ENCODE measurements around the gene HIF1A. TPM values are rescaled to one million over a fixed set of nuclear protein-coding genes. Genes with fewer than 3 reads are reported as not detected.

The HIF1A gene
- total and polyA plus RNA-seq, 7 donors: 4.3 to 32.4 (median 17.4) TPM

DNA sequence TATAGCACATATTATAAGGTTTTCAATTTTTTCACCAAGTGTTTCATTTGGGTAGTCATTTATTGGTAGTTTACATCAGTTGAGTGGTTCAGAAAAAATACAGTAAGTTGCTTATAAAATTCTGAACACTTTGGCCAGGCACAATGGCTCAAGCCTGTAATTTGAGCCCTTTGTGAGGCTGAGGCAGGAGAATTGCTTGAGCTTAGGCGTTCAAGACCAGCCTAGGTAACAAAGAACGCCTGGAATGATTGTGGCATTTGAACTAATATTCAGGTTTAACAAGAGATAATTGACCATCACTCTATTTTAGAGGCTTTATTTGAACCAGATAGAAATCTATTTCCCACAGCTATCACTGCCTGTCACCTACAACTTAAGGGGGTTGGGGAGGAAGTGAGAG is 22.7 kb downstream of the HIF1A start:
- intact Hi-C loops (cut with DNase I): no loop called here
- no peaks in the 10 kb centered on the region for H3K27me3 ChIP-seq (ENCODE audit: insufficient read depth in 3 of 3, low read length in 2 of 3)
- H3K4me3 ChIP-seq: no peak overlapping the region
- DNase-seq: no peak
- WGBS, 3 donors: 91 to 94% (median 91%) methylated on average over 2 of the region's 2 CpGs
- H3K27ac ChIP-seq: no peak overlapping the region
- H3K9me3 ChIP-seq: no peaks in the 10 kb centered on the region
- peaks cover 32% of the 10 kb centered on the region for H3K4me1 ChIP-seq
- TF ChIP-seq, protein P1, sequence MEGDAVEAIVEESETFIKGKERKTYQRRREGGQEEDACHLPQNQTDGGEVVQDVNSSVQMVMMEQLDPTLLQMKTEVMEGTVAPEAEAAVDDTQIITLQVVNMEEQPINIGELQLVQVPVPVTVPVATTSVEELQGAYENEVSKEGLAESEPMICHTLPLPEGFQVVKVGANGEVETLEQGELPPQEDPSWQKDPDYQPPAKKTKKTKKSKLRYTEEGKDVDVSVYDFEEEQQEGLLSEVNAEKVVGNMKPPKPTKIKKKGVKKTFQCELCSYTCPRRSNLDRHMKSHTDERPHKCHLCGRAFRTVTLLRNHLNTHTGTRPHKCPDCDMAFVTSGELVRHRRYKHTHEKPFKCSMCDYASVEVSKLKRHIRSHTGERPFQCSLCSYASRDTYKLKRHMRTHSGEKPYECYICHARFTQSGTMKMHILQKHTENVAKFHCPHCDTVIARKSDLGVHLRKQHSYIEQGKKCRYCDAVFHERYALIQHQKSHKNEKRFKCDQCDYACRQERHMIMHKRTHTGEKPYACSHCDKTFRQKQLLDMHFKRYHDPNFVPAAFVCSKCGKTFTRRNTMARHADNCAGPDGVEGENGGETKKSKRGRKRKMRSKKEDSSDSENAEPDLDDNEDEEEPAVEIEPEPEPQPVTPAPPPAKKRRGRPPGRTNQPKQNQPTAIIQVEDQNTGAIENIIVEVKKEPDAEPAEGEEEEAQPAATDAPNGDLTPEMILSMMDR (IDR thresholded peaks at IDR 0.05): no peak
- ATAC-seq: no peak
- H3K36me3 ChIP-seq (ENCODE audit: insufficient read depth in 1 of 2, low read depth in 1 of 2): peaks cover 0 to 18% of the 10 kb centered on the region in 2 donors

DNA sequence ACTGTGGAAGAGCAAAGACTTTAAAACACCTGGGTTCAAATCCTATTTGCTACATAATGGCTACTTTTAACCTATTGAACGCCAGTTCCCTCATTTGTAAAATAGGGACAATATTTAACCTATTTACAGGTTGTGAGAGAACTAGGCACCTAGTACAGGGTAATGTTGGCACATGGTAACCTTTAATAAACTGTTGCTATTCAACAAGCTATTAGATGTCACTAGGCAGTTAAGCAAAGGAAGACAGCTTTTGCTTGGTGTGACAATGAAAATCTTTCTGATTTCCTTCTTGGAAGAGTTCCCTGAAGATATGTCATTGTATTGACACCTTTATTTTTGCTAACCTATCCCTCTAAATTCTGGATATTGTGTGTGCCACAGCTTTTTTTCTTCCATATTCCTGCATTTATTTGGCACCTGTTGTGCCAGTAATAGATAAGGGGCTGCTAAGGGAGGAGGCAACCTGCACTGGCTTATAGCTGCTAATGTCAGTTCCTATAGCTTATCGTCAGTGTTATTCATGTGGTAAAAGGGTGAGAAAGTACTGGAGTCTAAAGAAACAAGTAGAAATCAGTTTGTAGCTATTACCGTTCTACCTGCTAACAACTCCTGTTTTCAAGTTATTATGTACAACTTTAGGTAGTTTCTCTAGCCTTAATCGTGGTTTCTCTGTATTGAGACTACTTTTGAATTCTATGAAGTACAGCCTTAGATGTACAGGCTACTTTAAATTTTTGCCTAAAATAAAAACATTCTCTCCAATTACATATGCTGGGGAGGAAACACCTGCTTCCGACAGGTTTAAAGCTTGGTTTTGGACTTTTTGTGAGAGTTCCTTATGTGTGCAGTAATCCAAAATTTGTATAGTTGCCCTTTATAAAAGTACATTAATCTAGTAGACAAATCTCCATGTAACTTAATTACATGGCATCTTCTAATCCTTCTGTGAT is 24.3 kb downstream of the HIF1A start:
- intact Hi-C loops (cut with DNase I): no loop called here
- H3K4me3 ChIP-seq: no peak overlapping the region
- H3K36me3 ChIP-seq (ENCODE audit: insufficient read depth in 1 of 2, low read depth in 1 of 2): peaks cover 0 to 28% of the 10 kb centered on the region in 2 donors
- DNase-seq (no peak), ATAC-seq (peak in 2 of 4 donors; percentile 41 to 61)
- H3K9me3 ChIP-seq: no peaks in the 10 kb centered on the region
- H3K27me3 ChIP-seq (ENCODE audit: insufficient read depth in 3 of 3, low read length in 2 of 3): no peaks in the 10 kb centered on the region
- H3K27ac ChIP-seq: no peak overlapping the region
- 67 to 77% (median 70%) methylated on average over 5 of the region's 5 CpGs for WGBS, 3 donors
- H3K4me1 ChIP-seq: peaks cover 22% of the 10 kb centered on the region
- TF ChIP-seq, protein P1 (IDR thresholded peaks at IDR 0.05): no peak

DNA sequence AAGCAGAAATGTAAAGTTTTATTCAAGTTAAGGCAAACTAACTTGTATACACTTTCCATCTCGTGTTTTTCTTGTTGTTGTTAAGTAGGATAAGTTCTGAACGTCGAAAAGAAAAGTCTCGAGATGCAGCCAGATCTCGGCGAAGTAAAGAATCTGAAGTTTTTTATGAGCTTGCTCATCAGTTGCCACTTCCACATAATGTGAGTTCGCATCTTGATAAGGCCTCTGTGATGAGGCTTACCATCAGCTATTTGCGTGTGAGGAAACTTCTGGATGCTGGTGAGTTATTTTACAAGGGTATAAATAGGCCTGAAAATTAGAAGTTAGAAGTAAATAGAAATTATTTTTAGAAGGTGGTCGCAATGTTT is 25.0 kb downstream of the HIF1A start:
- TF ChIP-seq, protein P1 (IDR thresholded peaks at IDR 0.05): no peak
- H3K36me3 ChIP-seq (ENCODE audit: insufficient read depth in 1 of 2, low read depth in 1 of 2): peaks cover 0 to 35% of the 10 kb centered on the region in 2 donors
- no peaks in the 10 kb centered on the region for H3K27me3 ChIP-seq (ENCODE audit: insufficient read depth in 3 of 3, low read length in 2 of 3)
- DNase-seq (no peak), ATAC-seq (no peak)
- H3K4me3 ChIP-seq: no peak overlapping the region
- no peak overlapping the region for H3K27ac ChIP-seq
- intact Hi-C loops (cut with DNase I): no loop called here
- H3K9me3 ChIP-seq: no peaks in the 10 kb centered on the region
- H3K4me1 ChIP-seq: peaks cover 22% of the 10 kb centered on the region
- 75 to 82% (median 80%) methylated on average over 9 of the region's 9 CpGs for WGBS, 3 donors

DNA sequence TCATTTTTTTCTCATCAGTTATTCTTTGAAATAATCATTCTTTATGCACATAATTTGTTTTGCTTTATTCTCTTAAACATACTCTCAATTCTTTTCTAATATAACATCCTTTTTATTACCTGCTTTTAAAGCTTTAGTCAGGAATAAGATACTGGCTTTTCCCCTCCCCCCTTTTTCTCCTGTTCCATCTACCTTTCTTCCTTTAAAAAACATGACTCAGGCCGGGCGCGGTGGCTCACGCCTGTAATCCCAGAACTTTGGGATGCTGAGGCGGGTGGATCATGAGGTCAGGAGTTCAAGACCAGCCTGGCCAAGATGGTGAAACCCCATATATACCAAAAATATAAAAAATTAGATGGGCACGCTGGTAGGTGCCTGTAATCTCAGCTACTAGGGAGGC is 25.4 kb downstream of the HIF1A start:
- H3K27me3 ChIP-seq (ENCODE audit: insufficient read depth in 3 of 3, low read length in 2 of 3): no peaks in the 10 kb centered on the region

More for the DNA sequence above, 25.4 kb downstream of the HIF1A start:
- Histone ChIP-seq H3K9me3 (no peaks in the 10 kb centered on the region), H3K4me3 (no peak overlapping the region), H3K4me1 (peaks cover 22% of the 10 kb centered on the region), H3K36me3 (ENCODE audit: insufficient read depth in 1 of 2, low read depth in 1 of 2) (peaks cover 0 to 37% of the 10 kb centered on the region in 2 donors), H3K27ac (no peak overlapping the region)
- DNase-seq: no peak
- TF ChIP-seq, protein P1 (IDR thresholded peaks at IDR 0.05): no peak
- intact Hi-C loops (cut with DNase I): no loop called here
- 81 to 82% (median 81%) methylated on average over 6 of the region's 6 CpGs for WGBS, 3 donors
- ATAC-seq: no peak

Measured in psoas muscle (tissue), 8 donors.